GM21528 (cell line): ENCODE data around the gene OSBPL2.

Experiments used
- ATAC-seq: cut with Tn5 transposase; IDR thresholded peaks from one replicate; pipeline ENCODE4 v1.9.1; 2021; ENCODE audit warnings: mild to moderate bottlenecking, moderate library complexity; ENCODE audit not compliant: unreplicated experiment, low FRiP score

The OSBPL2 gene

DNA sequence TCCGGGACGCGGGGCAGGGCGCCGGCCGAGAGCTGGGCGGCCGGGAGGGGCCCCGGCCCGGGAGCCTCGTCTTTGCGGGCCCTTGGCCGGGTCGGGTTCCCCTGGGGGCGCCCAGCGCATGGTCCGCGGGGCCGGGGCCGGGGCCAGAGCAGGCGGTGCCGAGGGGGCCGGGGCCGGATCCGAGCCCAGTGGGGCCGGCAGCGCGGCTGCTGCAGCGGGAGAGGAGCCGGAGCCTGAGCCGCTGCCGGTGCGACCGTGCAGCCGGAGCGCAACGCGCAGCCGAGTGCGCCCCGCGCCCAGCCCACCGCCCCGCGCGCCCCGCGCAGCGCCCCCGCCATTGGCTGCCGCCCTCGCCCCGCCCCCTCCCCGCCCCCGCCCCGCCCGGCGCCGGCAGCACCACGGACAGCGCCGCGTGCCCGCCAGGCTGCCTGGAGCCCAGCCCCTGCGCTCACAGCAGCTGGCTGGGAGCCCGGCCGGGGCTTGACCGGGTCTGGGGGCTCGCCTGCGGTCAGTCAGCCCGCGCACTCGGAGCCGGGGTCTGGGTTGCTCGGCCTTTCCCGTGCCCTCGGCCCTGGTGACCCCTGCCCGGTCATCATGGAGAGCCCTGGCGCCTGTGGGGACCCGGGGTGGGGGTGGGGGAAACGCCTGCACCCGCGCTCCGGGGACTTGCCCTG is 18.2 kb upstream of the OSBPL2 start, which contains the start of gene HRH3:
Gene HRH3 (minus strand): TSS at position 287 of the 674 bp plus-strand sequence. CDS start 308 bp downstream, outside the sequence.
- ATAC-seq = no peak

DNA sequence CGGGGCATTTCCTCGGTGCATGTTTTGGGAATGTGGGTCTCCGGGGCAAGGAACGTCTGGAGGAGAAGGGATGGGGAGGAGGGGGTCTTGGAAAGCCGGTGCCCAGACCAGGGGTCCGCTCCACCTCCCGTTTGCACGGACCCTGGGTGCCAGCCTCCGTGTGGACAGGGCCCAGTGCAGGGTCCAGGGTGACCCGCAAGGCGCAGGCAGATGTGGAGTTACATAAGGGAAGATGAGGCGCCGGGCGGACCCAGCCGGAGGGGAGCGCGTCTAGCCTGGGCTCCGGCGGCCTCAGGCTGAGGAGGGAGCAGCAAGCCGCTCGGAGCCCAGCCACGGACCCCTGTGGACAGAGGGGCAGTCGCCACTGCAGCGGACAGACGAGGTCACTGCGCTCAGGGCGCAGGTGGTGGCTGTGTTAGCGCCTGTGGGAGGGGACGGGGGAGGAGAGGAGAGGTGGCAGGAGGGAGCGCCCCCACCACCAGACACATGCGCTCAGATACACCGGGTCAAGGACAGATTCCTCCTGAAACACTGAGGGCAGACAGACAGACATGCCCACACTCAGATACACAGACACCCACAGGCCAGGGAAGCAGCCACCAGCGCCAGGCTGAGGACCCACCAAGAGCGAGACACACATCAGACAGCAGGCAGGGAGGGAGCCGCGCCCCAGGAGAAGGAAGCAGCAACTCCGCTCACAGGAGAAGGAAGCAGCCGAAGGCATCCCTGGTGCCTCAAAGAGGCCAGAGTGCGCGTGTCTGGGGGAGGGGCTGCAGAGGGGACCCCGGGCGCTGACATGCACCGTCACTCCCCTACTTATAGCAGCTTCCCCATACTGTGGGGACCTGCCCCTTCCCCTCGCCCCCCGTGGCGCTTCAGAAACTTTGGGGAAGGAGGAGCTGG is 17.4 kb upstream of the OSBPL2 start:
- no peak for ATAC-seq

DNA sequence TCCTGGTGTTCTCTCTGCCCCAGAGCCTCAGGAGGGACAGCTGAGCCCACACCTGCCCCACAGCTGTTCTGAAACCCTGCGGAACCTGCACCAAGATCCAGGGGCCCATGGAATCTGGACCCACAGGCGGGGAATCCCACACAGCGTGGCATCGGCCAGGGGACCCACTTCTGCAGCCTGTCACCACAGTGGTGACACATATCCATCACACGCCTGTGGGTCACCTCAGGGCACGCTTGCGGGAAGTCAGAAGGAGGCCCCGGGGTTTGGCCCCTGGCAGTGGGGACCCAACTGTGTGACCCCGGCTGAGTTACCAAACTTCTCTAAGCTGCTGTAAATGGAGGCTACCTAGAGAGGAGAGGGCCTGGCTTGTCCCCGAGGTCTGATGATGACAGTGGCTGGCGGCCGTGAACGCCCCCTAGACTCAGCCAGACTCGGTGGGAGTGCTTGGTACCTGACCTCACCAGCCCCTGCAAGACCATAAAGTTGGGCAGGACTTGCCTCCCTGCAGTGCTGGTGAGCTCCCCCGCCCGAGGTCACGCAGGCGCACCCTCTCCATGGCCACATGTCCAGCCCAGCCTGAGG is 16.0 kb upstream of the OSBPL2 start:
- no peak for ATAC-seq

DNA sequence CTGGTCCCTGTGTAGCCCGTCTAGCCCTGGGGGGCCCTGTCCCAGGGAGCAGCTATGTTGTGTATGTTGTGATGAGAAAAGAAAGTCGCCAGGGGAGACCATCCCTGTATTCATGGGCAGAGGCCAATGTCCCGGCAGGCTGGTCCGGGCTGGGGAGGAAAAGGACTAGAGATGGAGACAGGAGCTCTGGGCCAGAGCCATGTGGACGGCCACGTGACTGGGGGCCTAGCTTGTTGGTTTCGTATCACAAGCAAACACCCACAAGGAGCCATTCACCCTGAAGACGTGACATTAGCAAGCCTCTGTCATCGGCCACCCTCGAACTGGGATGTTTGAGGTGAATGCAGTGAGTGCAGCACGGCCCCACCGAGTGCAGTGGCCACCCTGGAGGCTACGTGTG is 15.3 kb upstream of the OSBPL2 start:
- ATAC-seq = no peak

DNA sequence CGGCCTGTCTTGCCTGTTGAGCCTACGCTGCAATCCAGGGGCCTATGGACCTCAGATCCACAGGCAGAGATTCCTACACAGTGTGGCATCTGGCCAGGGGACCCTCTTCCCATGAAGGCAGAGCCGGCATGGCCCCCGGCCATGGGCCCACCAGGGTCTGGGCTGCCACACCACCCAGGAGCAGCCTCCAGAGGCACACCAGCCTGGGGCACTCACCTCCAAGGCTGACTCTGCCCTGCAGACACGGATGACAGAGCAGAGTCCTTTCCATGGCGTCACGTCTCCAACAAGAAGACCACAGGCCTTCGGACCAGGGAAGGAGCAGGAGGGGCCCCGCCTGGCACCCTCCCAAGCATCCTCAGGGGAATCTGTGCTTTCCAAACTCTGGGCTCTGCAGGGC is 14.8 kb upstream of the OSBPL2 start:
- ATAC-seq = no peak

DNA sequence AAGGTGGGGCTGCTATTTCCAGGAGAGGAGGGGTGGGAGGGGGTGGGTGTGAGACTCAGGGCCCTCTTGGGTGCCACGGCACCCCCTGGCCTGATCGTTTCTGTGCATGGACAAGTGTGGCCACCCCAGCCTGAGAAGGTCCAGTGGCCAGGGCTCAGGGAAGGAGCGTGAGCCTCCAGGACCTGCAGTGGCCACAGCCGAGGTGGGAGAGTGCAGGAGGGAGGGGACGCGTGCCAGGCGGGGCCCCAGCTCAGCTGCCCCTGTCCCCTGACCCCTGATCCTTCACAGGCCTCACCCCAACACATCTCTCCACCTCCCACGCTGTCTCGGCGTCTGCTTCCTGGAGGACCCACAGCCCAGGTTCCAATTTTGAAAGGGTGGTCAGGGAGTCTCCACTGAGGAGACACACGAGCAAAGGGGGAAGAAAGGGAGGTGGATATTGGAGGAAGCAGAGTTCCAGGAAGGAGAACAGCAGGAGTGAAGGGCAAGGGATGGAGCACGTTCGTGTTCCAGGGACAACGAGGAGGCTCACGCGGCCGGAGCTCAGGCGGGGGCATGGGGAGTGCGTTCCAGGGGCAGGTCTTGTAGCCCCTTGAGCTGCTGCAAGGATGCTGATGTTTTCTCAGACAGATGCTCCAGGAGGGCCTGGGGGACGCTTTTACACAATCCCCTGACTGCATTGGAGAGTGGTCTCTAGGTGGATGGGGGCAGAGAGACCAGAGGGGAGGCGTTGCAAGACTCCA is 14.0 kb upstream of the OSBPL2 start:
- no peak for ATAC-seq

DNA sequence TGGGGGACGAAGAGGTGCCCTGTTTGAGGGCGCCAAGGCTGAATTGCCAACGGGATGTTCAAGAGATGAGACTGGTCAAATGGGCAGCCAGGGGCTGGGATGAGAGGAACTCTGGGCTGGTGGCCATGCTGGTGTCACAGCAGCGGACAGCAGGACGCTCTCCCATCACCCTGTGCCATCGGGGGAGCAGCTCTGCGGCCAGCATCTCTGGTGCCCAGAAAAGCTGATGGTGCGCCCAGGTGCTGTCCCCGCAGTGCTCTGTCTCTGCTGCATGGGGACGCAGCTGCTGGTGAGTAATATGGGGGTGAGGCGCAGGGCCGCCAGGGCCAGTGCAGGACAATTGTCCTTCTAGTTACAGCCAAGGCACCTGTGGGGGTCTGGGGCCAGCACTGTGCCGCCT is 13.3 kb upstream of the OSBPL2 start:
- ATAC-seq = no peak

DNA sequence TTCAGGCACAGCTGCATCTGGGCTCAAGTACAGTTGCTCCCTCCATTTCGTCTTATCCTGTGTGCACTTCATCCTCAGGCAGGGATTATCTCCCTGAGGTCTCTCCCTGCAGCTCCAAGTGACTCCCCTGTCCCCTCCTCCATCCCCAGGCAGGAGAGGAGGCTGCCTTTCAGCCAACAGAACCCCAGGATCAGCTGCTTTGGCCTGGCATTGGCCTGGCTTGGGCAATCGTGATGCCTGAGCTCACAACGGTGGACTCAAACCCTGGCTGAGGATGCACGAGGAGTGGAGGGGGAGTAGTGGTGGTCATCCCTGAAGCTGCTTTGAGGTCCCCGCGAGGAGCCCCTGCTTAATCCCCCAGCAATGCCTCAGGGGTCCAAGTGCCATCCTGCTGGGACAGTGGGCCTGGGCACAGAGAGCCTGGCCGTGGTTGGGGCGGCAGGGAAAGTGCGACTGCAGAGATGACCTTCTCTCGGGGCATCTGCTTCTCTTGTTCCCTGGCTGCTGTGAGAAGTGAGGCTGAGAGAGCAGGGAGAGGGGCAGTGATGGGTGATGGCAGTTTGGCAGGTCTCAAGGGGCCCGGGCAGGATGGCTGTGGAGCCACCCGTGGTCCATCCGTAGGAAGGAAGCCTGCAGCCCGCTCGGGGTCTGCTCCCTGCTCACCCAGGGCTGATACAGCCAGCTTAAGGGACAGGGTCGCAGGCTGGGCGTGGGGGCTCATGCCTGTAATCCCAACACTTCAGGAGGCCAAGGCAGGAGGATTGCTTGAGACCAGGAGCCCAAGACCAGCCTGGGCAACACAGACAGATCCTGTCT is 12.3 kb upstream of the OSBPL2 start:
- no peak for ATAC-seq

DNA sequence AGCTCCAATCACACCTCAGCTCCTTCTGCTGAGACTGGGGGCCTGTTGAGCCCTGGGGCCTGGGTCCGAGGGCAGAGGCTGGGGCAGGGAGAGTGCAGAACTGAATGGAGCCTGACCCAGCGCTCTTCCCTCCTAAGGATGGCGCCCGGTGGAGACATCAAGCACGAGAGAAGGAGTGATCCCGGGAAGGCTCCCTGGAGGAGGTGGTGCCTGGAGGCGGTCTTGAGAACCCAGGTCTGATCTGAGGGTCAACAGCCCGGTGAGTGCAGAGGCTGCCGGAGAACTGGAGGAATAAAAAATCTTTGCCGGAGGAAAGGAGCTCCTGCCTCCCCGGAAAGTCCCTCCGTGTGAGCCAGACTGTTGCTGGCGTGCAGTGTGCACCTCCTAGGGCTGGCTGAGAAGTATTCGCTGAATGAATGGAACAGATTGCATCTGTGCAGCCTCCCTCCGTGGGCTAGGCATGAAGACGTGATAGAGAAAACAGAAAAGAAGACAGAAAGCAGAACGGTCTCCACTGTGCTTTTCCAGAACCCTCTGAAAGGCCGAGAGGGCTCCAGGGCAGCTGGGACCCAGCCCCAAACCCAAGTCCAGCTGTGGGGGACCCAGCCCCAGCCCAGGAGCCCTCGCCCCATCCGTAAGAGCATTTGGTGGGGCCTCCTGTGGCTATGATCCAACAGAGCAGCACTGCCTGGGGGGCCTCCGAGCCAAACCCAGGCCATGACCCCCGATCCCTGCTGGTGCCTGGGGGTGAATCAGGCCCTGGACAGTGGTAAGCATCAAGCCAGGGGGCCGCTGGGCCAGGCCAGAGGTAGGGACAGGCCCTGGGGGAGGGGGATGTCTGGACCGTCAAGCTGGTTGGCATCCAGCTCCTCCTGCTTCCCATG is 11.4 kb upstream of the OSBPL2 start:
- ATAC-seq = no peak

DNA sequence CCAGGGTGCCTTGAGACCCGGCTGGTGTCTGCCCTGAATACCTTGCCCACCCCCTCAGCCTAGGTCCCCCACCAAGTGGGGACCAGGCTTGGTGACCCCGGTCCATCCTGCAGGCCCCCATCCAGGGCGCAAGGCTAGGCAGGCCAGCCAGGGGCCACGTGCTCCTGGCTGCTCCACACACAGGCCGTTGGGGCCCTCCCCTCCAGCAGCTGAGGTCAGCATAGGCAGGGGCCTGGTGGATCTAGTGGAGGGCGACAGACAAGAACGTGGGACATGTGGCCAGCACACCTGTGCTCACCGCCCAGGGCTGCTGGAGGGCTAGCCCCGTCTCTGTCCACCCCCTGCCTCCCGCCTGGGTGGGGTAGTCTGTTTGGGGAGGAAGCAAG is 10.7 kb upstream of the OSBPL2 start:
- ATAC-seq = no peak

DNA sequence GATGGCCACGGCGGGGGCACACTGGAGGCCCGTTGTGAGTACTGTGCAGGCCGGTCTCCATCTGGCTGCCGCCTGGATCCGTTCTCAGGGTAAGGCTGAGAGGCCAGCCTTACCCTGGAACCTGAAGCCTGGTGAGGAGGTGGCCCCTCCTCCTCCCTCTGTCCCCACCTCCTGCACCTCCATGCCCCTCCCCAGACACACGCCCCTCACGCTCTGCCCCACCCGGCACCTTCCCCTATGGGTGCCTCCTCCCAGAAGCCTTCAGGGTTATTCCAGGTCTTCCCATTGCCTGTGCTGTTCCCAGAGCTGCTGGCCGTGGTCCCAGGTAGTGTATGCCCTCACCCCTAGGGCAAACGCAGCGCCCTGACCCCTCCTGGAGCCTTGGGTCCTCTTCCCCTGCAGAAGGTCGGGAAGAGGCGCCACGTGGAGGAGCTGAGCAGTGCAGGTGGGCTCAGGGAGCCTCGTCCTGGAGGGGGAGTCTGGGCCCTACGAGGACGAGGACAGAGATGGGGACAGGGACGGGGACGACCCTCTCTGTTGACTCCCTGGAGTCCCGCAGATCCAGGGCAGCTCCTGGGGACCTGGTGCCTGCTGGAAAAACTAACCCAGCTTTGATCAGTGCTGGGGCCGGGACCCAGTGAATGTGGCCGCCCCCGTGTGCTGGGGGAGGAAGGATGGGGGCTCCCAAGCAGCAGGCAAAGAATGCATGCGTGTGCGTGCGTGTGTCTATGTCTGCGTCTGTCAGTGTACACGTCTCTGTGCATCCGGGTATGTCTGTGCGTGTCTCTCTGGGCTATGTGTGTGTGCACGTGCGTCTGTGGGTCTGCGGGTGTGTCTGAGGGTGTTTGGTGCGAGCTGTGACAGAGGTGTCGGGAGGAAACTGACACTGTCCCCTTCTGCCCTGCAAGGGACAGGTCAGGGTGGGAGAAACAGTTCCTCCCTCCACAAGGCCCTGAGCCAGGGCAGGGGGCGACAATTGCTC is 10.1 kb upstream of the OSBPL2 start:
- no peak for ATAC-seq

DNA sequence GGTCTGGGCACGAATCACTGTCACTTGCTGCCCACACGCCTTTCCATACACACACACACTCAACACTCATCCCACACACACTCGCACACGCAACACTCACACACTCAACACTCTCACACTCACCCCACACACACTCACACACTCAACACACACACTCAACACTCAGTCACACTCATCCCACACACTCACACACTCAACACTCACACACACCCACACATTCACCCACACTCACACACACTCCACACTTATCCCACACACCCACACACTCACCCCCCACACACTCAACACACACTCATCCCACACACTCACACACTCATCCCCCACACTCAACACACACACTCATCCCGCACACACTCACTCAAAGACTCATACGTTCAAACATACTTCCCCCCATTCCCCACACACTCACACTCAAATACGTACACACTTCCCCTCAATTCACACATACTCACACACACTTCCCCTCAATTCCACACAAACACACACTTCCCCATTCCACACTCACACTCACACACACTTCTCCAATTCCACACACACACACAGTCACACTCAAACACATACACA is 9.3 kb upstream of the OSBPL2 start:
- no peak for ATAC-seq

DNA sequence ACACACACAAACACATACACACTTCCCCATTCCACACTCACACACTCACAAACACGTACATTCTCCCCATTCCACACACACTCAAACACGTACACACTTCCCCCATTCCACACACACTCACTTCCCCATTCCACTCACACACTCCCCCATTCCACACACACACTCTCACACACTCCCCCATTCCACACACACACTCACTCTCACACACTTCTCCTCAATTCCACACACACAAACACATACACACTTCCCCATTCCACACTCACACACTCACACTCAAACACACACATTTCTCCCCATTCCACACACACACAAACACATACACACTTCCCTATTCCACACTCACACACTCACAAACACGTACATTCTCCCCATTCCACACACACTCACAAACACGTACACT is 8.7 kb upstream of the OSBPL2 start:
- ATAC-seq = no peak

DNA sequence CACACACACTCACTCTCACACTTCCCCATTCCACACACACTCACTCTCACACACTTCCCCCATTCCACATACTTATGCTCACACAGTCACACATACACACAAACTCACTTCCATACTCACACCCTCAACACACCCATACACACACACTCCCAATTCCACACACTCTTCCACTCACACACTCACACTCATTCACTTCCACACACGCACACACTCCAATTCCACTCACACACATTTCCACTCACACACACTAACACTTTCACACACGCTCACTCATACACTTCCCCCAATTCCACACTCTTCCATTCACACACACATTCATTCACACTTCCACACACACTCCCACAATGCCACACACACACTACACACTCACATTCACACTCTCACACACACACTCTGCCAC is 8.0 kb upstream of the OSBPL2 start:
- ATAC-seq = no peak

DNA sequence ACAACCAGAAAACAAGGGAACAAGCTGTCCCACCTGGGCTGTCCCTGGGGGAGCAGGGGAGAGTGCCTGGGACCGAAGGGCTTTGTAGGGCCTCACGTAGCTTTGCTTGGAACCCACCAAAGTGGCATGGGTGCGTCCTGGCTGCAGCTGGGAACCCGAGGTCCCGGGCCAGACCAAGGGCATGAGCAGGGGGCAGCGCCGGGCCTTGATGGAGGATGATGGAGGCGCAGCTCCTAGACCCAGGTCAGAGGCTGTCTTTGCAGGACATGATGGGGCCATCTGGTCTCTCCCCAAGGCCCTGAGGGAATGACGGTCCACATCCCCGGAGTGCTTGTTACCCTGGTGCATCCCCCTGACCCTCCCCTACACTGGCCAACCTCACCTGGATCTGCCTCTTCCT is 7.6 kb upstream of the OSBPL2 start:
- ATAC-seq = no peak

DNA sequence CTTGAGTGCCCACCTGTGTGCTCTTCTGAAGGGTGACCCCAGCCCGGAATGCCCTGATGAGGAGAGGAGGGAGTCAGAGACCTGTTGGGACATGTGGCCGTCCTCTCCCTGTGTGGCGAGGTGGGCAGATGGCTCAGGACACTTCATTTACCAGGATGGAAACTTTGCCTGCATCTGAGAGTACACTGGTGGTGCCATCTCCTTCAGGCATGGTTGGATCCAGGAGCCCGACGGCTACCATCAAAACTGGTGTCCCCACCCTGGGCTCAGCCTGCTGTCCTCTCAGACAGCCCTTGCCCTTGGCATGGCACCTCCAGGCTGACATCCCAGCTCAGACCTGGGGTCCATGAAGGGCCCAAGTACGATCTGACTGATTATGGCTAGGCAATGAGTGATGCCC is 7.0 kb upstream of the OSBPL2 start:
- ATAC-seq = no peak

DNA sequence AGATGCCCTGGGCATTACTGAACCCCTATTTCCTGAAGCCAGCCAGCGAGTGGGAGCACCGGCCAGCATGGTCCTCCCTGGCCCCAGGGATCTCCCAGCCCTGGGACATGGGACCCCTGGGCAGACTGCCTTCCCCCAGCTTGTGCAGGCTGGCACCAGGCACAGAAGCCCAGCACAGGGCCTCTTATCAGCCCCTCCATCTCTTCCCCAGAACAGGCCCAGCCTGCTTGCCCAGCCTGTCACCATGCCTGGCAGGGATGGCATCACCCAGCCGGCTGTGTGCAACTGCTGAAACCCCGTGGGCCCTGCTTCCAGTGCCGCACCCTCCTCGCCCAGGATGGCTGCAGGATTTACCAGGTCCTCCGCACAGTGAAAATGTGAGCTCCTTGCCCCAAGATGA is 6.1 kb upstream of the OSBPL2 start:
- ATAC-seq = no peak
